Thyroid gland (tissue), 4 donors: Measurements from ENCODE around the gene HILPDA. TPM values are rescaled to one million over a fixed set of nuclear protein-coding genes. Genes with fewer than 3 reads are reported as not detected.

ENCODE experiments used
- DNase-seq, 2 donors: peaks; one replicate each; pipeline ENCODE4 v3.0.0-alpha.2; 2019
- H3K27ac ChIP-seq, 3 donors: fragments of 200-600 bp; sonication (generic); 1 replicate in 2 of 3; 2 replicates in 1 of 3; pipeline ENCODE4 v1.5.1; 2016 to 2019; ENCODE audit warnings: mild to moderate bottlenecking in 1 of 3, moderate library complexity in 1 of 3
- H3K27me3 ChIP-seq: fragments of 200-600 bp; sonication (generic); one replicate; pipeline ENCODE4 v1.5.1; 2019
- H3K36me3 ChIP-seq, 2 donors: fragments of 200-600 bp; sonication (generic); one replicate each; pipeline ENCODE4 v1.5.1; 2016 to 2019
- H3K4me1 ChIP-seq, 2 donors: fragments of 200-600 bp; sonication (generic); one replicate each; pipeline ENCODE4 v1.5.1; 2017 to 2019
- H3K4me3 ChIP-seq, 3 donors: fragments of 200-600 bp; sonication (generic); replicated peaks in 1 of 3; 1 replicate in 2 of 3; 2 replicates in 1 of 3; pipeline ENCODE4 v1.5.1; 2016; ENCODE audit warnings: mild to moderate bottlenecking in 1 of 3
- H3K9me3 ChIP-seq: fragments of 200-600 bp; sonication (generic); one replicate; pipeline ENCODE4 v1.5.1; 2017
- POLR2A ChIP-seq, 2 donors: fragments of 450-650 bp; IDR thresholded peaks; one replicate each; pipeline ENCODE4 v1.6.1; 2017; ENCODE audit warnings: antibody characterized with exemption in 2 of 2, mild to moderate bottlenecking in 2 of 2, moderate library complexity in 1 of 2
- WGBS, 2 donors: methylation state at CpG; one replicate each; pipeline ENCODE4 v1.1.5; 2017; 5-methylcytosine and 5-hydroxymethylcytosine counted together
- intact Hi-C: fragments of 100-400 bp; cut with DNase I; formaldehyde crosslinking; loops from one replicate; pipeline ENCODE4 v1.15.1; 2023
- total RNA-seq, 4 donors: library from RNA; depleted of rRNA; stranded (reverse); fragments of >200 nt; gene quantifications; one replicate each; pipeline ENCODE4 v1.2.3, GENCODE V29; 2016
- TF ChIP-seq, protein P1 (sequence below), 6 experiments: fragments of 200-600 bp in 3 of 6; fragments of 450-650 bp in 3 of 6; sonication (generic) in 3 of 6; IDR thresholded peaks; one replicate each; pipeline ENCODE4 v1.5.1; 2016 to 2019; ENCODE audit warnings: antibody characterized with exemption in 6 of 6, mild to moderate bottlenecking in 2 of 6, inconsistent platforms in 1 of 6, moderate library complexity in 1 of 6

The HILPDA gene, protein sequence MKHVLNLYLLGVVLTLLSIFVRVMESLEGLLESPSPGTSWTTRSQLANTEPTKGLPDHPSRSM
- 10 to 100 TPM in 2 of 4 donors, 1 to 10 TPM in 2; 5.4 to 21.2 (median 11.3) TPM for total RNA-seq

DNA sequence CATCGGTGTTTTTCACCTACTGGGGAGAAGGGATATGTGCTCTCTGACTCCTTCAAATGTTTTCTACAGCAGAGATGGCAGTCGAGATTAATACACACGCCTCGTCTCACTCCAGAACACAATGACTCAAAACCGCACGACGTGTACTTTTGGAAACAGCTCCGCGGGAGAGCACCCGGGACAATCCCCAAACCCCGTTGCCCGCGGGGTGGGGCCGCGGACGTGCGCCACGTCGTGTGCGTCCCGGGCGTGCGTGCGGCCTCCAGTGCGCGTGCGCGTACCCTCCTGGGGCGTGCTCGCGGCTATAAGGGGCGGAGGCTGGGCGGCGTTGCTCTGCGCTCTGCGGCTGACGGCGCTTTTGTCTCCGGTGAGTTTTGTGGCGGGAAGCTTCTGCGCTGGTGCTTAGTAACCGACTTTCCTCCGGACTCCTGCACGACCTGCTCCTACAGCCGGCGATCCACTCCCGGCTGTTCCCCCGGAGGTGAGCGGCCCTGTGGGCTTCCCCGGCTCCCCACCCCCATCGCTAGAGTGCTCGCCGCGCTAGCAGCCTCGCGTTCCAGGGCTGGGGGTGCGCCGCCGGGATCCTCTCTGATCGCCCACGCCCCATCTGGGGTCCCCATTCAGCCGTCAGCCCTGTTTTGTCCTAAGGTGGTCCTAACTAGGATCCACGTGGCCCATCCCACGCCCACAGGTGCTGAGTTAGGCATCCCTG is at the start of gene HILPDA:
Gene HILPDA (plus strand): TSS at position 336 of the 712 bp plus-strand sequence. CDS start 1,391 bp downstream, outside the sequence.
- no peaks in the 10 kb centered on the region for H3K27me3 ChIP-seq
- peak within 1 kb of the TSS; percentile 41 to 56 (median 50) for H3K4me3 ChIP-seq
- peaks cover 30 to 39% of the 10 kb centered on the region in 2 donors for H3K4me1 ChIP-seq
- intact Hi-C loops = no loop called here
- peak within 1 kb of the TSS; percentile 69 to 96 (median 96) for H3K27ac ChIP-seq
- TF ChIP-seq, protein P1, sequence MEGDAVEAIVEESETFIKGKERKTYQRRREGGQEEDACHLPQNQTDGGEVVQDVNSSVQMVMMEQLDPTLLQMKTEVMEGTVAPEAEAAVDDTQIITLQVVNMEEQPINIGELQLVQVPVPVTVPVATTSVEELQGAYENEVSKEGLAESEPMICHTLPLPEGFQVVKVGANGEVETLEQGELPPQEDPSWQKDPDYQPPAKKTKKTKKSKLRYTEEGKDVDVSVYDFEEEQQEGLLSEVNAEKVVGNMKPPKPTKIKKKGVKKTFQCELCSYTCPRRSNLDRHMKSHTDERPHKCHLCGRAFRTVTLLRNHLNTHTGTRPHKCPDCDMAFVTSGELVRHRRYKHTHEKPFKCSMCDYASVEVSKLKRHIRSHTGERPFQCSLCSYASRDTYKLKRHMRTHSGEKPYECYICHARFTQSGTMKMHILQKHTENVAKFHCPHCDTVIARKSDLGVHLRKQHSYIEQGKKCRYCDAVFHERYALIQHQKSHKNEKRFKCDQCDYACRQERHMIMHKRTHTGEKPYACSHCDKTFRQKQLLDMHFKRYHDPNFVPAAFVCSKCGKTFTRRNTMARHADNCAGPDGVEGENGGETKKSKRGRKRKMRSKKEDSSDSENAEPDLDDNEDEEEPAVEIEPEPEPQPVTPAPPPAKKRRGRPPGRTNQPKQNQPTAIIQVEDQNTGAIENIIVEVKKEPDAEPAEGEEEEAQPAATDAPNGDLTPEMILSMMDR (IDR thresholded peaks at IDR 0.05) = peak in 1 of 6 experiments; percentile 25
- TF ChIP-seq POLR2A (IDR thresholded peaks at IDR 0.05) = peak in 1 of 2 donors; percentile 84
- H3K36me3 ChIP-seq = no peaks in the 10 kb centered on the region
- peak; percentile 93 to 94 for DNase-seq
- WGBS, 2 donors = 1% methylated on average over 35 to 39 of the region's 64 CpGs
- no peaks in the 10 kb centered on the region for H3K9me3 ChIP-seq

DNA sequence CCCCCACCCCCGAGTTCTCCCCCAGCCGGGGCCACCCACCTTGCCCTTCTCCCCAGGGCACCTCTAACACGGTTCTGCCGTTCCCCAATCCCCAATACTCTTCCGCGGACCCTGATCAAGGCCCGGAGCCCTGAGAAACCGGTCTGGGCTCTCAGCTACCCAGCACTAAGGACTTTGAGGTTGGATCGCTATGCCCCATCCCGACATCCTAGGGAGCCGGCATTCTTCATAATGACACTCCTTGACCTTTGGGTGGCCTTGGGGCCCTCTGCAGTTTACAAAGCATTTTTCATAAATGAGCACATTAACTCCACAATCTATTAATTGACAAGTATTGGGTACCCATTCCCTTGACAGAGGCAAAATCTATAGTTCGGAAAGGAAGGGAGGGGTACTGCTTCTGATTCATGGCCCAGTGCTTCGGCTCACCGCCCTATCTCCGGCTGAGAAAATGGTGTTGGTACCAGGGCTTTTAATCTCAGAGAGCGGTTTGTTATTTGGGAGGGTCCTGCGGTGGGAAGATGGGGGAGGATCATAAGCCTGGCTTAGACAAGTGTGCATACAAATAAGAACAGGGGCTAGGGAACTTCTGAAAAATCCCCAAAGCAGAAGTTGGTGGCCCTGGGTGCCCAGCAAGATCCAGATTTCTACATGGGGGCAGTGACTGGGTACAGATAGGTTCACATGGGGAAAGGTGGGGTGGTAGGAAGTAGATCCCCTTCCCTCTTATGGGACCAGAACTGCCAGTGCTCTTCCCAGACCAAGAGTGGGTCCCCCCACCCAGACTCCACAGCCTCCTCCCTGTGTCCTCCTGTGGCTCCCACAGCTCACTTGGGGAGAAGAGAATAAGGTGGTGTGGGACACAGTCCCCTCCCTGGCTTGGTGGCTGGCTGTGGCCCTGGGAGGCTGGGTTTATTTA is 49.1 kb upstream of the HILPDA start:
- 52 to 79% methylated on average over 9 to 15 of the region's 17 CpGs for WGBS, 2 donors

GRCh38 chr7:128407233-128407589 is 48.5 kb upstream of the HILPDA start:
- 94 to 96% methylated on average over 4 to 7 of the region's 7 CpGs for WGBS, 2 donors
- no peaks in the 10 kb centered on the region for H3K36me3 ChIP-seq
- H3K9me3 ChIP-seq = no peaks in the 10 kb centered on the region
- no peaks in the 10 kb centered on the region for H3K27me3 ChIP-seq
- TF ChIP-seq, protein P1 (IDR thresholded peaks at IDR 0.05) = no peak
- TF ChIP-seq POLR2A (IDR thresholded peaks at IDR 0.05) = no peak
- H3K4me1 ChIP-seq = peaks cover 17 to 30% of the 10 kb centered on the region in 2 donors
- no peak overlapping the region for H3K27ac ChIP-seq
- H3K4me3 ChIP-seq = no peak overlapping the region
- intact Hi-C loops = no loop called here
- no peak for DNase-seq

More for the DNA sequence above, 49.1 kb upstream of the HILPDA start:
- intact Hi-C loops = no loop called here
- H3K4me3 ChIP-seq = peak overlapping the region in 1 of 3 donors; percentile 72
- no peaks in the 10 kb centered on the region for H3K36me3 ChIP-seq
- no peak overlapping the region for H3K27ac ChIP-seq
- H3K9me3 ChIP-seq = no peaks in the 10 kb centered on the region
- no peak for DNase-seq
- H3K4me1 ChIP-seq = peaks cover 17 to 30% of the 10 kb centered on the region in 2 donors
- no peaks in the 10 kb centered on the region for H3K27me3 ChIP-seq
- TF ChIP-seq, protein P1 (IDR thresholded peaks at IDR 0.05) = no peak
- TF ChIP-seq POLR2A (IDR thresholded peaks at IDR 0.05) = no peak

DNA sequence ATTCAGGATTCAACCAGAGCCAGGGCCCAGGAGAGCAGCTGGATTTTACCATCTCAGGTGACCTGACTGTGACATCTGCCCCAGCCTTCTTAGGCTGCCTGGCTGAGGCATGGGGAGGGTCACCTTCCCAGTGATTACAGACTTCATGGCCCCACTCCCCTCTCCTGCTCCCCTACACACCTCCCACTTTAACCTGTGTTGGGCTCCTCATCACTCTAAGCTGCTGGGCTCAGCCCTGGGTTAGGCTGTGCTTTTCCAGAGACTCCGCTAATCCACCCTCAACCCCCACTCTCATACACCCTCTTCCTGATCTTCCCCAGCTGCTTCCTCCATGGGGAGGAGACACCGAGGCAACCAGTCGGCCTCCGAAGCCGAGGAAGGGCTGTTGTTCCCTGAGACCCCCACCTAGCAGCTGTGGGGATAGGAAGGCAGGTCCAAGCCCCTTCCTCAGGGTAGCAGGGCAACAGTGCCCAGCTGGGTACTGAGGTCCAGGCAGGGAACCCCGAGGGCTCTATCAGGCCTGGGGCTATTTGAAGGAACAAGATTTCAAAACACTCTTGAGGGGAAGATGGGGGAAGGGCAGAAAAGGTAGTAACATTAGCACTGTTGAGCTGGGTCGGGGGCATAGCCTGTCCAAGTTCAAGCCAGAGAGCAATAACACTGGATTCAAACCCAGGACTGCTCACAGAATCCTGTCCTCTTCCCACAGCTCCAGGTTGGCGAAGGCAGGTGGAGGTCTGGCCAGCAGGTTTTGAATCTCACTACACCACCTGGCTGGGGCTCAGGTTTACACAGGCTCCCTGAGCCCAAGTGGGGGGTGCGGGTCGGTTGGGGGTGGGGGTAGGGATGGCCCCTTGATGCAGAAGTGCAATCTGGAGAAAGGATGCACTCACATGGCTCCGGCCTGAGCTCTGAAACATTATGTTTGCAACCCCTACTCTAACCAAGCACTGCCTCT is 47.6 kb upstream of the HILPDA start:
- peaks cover 17 to 30% of the 10 kb centered on the region in 2 donors for H3K4me1 ChIP-seq
- no peaks in the 10 kb centered on the region for H3K9me3 ChIP-seq
- no peak overlapping the region for H3K4me3 ChIP-seq
- intact Hi-C loops = no loop called here
- peak overlapping the region in 1 of 3 donors; percentile 95 for H3K27ac ChIP-seq
- DNase-seq = no peak
- H3K27me3 ChIP-seq = no peaks in the 10 kb centered on the region
- no peaks in the 10 kb centered on the region for H3K36me3 ChIP-seq
- no peak for TF ChIP-seq POLR2A (IDR thresholded peaks at IDR 0.05)
- TF ChIP-seq, protein P1 (IDR thresholded peaks at IDR 0.05) = no peak
- WGBS, 2 donors = 65 to 82% methylated on average over 9 to 11 of the region's 11 CpGs
